Activated naive CD8-positive, alpha-beta T cell treated with anti-CD3 and anti-CD28 coated beads, Interleukin-2, amount 50 U/mL, for 24 hours (primary cell): ENCODE measurements around the gene CCDC154.
A peak's percentile ranks its signal among the peaks of the same experiment; 100 is the strongest.

Source experiments
- ATAC-seq: fragments of 150-1000 bp; cut with Tn5 transposase; one replicate; pipeline ENCODE4 v1.10.0; 2021
- DNase-seq: peaks from one replicate; pipeline ENCODE4 v3.0.0; 2021
- H3K27ac Mint-ChIP-seq: one replicate; pipeline ENCODE4 v1.8.0; 2021; ENCODE audit warnings: mild to moderate bottlenecking, mixed read lengths
- H3K27me3 Mint-ChIP-seq: one replicate; pipeline ENCODE4 v1.8.0; 2021; ENCODE audit warnings: mixed read lengths
- H3K36me3 Mint-ChIP-seq: one replicate; pipeline ENCODE4 v1.8.0; 2021; ENCODE audit warnings: low read depth, mixed read lengths
- H3K4me1 Mint-ChIP-seq: one replicate; pipeline ENCODE4 v1.8.0; 2021; ENCODE audit warnings: mixed read lengths
- H3K4me3 Mint-ChIP-seq: one replicate; pipeline ENCODE4 v1.8.0; 2021; ENCODE audit warnings: mild to moderate bottlenecking, moderate library complexity, mixed read lengths
- H3K9me3 Mint-ChIP-seq: one replicate; pipeline ENCODE4 v1.8.0; 2021; ENCODE audit warnings: mixed read lengths

CCDC154 gene, protein sequence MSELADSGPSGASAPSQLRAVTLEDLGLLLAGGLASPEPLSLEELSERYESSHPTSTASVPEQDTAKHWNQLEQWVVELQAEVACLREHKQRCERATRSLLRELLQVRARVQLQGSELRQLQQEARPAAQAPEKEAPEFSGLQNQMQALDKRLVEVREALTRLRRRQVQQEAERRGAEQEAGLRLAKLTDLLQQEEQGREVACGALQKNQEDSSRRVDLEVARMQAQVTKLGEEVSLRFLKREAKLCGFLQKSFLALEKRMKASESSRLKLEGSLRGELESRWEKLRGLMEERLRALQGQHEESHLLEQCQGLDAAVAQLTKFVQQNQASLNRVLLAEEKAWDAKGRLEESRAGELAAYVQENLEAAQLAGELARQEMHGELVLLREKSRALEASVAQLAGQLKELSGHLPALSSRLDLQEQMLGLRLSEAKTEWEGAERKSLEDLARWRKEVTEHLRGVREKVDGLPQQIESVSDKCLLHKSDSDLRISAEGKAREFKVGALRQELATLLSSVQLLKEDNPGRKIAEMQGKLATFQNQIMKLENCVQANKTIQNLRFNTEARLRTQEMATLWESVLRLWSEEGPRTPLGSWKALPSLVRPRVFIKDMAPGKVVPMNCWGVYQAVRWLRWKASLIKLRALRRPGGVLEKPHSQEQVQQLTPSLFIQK

DNA sequence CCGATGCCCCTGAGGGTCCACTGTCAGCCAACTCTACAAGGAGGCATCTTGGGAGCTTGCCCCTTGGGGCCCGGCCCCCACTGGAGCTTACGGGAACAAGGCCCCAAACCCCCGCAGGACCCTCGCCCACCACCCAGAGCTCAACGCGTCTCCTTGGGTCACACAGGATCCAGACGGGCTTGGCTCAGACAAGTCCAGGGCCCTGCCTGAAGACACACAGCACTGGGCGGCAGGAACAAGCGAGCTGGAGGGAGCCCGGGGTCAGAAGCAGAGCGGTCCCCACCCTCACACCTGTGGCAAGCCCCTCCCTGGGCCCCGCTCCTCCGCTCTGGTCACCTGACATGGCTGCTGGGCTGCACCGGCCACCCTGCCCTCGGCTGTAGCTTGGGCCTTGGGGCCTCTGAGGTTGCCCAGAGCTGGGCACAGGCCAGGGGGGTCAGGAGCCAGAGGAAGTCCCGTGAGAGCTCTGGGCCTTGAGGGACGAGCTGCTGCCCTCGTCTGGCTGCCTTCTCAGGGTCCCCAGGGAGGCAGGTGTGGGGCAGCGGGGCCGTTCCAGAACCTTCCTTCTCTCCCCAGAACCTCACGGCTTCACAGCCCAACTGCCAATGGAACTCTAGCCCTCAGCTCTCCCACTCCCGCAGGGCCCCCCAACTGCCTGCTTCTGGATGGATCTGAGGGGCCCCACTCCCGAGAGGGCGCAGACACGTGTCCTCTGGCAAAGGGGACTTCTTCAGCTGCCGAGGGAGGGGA, at the start of gene CCDC154:
CCDC154 (minus strand) TSS at position 577 of the 750 bp plus-strand sequence; CDS start at position 343, 234 bp downstream.
- Mint-ChIP-seq H3K4me3 (no peak within 1 kb of the TSS), H3K4me1 (no peaks in the 10 kb centered on the region), H3K9me3 (no peaks in the 10 kb centered on the region), H3K27ac (no peak within 1 kb of the TSS), H3K27me3 (no peaks in the 10 kb centered on the region), H3K36me3 (peaks cover 2% of the 10 kb centered on the region)
- DNase-seq (no peak), ATAC-seq (no peak)

DNA sequence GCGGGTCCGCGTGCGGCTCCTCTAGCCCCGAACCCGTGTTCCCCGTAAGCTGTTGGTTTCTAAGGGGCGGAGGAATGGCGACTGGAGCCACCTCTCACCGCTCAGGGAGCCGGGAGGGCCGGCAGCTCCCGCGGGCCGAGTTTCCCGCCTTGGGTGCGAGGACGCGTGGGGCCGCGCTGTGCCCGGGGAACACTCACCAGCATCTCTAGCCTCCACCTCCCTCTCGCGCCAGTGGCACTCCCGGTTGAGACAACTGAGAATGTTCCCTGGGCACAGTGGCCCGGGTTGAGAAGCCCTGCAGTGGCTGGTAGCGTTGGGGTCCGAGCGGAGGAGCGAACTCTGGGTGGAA, 49.4 kb upstream of the CCDC154 start:
- DNase-seq (no peak), ATAC-seq (peak; percentile 4)
- Mint-ChIP-seq H3K27me3 (no peaks in the 10 kb centered on the region), H3K9me3 (no peaks in the 10 kb centered on the region), H3K36me3 (peaks cover 14% of the 10 kb centered on the region), H3K27ac (peak overlapping the region; percentile 98), H3K4me3 (peak overlapping the region; percentile 86), H3K4me1 (peaks cover 10% of the 10 kb centered on the region)

DNA sequence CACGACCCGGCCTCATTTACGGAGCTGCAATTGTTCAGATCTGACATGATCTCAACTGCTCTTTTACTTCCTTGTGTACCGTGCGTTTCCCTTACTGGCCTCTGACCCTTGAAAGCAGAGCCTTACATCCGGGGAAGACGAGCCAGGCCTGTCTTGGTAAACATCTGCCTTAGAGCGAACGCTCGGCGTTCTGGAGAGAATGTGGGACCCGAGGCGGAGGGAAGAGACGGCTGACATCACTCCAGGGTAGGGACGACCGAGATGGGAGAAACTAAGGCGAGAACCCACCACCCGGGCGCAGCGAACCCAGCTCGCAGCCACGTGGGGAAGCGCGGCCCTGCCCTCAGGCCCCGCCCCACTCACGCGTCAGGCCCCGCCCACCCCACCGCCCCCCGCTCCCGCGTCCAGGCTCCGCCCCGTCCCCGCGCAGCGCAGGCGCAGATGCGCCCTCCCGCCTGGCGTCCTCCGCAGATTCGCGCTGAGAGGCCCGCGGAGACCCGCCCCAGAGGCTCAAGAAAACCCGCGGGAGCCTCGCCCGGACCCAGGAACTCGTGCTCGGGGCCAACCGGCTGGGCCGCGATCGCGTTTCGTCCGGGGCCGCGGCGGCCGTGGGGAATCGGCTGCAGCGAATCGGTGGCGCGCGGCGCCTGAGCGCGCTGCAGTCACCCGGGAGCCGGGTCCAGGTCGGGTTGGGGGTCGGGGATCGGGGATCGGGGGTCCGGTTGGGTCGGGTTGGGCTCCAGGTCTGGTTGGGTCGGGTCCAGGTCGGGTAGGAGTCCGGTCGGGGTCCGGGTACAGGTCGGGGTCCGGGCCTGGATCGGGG, 48.8 kb upstream of the CCDC154 start, which contains the start of gene TELO2:
TELO2 (plus strand) TSS at position 438 of the 823 bp plus-strand sequence. CDS start 922 bp downstream, outside the sequence.
- H3K27ac Mint-ChIP-seq, result peak within 1 kb of the TSS; percentile 98
- no peaks in the 10 kb centered on the region for H3K9me3 Mint-ChIP-seq
- peaks cover 9% of the 10 kb centered on the region for H3K36me3 Mint-ChIP-seq
- H3K4me1 Mint-ChIP-seq, result peaks cover 10% of the 10 kb centered on the region
- H3K27me3 Mint-ChIP-seq, result no peaks in the 10 kb centered on the region
- ATAC-seq (peak; percentile 71), DNase-seq (peak; percentile 90)
- H3K4me3 Mint-ChIP-seq, result peak within 1 kb of the TSS; percentile 86

DNA sequence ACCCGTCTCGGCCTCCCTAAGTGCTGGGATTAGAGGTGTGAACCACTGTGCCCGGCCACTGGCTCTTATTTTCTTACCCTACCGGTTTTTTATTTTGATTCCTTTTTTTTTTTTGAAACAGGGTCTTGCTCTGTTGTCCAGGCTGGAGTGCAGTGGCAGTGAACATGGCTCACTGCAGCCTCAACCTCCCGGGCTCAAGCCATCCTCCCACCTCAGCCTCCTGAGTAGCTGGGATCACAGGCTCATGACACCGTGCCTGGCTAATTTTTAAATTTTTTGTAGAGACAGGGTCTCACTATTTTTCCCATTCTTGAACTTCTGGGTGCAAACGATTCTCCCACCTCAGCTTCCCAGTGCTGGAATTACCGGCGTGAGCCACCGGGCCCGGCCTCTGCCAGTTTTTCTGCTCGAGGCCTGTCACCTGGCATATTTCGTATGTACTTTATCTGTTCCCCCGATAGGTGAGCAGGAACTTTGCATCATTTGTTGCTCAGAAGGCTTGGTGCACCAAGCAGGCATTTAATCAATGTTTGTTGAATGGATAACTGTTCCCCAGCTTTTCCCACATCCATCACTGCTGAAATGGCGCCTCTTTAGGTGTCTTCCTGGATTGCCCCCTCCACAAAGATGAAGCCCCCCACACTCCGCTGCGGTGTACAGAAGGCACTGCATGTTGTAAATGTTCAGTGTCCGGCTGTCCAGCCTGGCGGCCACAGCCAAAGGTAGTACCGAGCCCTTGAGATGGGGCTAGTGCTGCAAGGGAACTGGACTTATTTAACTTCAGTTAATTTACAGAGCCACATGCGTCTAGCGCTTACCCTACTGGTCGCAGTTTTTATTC, 47.9 kb upstream of the CCDC154 start:
- ATAC-seq (no peak), DNase-seq (peak; percentile 18)
- no peaks in the 10 kb centered on the region for H3K27me3 Mint-ChIP-seq
- H3K27ac Mint-ChIP-seq, result peak overlapping the region; percentile 98
- H3K4me1 Mint-ChIP-seq, result peaks cover 10% of the 10 kb centered on the region
- peak overlapping the region; percentile 86 for H3K4me3 Mint-ChIP-seq
- H3K36me3 Mint-ChIP-seq, result peaks cover 6% of the 10 kb centered on the region
- no peaks in the 10 kb centered on the region for H3K9me3 Mint-ChIP-seq

DNA sequence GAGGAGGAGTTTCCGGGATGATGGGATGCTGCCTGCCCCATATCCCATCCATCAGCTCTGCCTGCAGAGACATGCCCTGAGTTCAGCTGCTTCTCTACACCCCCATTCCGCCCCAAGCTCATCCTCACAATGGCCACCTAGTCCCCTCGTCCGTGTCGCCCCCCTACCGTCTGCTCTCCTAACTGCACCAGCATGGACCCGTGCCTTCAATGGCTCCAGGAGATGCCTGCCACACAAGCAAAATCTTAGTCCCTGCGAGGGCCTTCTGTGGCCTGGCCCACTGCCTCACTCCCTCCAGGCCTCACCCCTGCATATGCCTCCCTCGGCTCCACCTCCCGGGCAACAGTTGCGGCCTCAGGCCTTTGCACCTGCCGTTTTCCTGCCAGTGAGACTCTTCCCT, 47.0 kb upstream of the CCDC154 start:
- DNase-seq (no peak), ATAC-seq (no peak)
- H3K4me1 Mint-ChIP-seq, result peaks cover 10% of the 10 kb centered on the region
- H3K36me3 Mint-ChIP-seq, result peaks cover 2% of the 10 kb centered on the region
- no peak overlapping the region for H3K27ac Mint-ChIP-seq
- no peak overlapping the region for H3K4me3 Mint-ChIP-seq
- no peaks in the 10 kb centered on the region for H3K9me3 Mint-ChIP-seq
- H3K27me3 Mint-ChIP-seq, result no peaks in the 10 kb centered on the region

DNA sequence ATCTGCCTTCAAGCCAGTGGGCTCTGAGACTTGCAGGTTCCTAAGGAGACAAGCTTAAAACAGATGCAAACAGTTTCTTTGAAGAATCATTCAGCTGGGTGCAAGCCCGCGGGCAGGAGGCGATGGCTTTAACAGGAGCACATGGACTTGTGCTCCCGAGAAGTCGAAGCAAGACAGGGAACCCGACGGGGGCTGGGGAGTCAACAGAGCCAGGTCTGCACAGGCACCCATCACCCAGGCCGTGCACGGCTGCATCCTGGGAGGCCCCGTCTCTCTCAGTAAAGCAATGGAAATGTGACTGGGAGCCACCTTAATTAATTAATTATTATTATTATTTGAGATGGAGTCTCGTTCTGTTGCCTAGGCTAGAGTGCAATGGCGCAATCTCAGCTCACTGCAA, 44.7 kb upstream of the CCDC154 start:
- peaks cover 2% of the 10 kb centered on the region for H3K36me3 Mint-ChIP-seq
- no peak for ATAC-seq

DNA sequence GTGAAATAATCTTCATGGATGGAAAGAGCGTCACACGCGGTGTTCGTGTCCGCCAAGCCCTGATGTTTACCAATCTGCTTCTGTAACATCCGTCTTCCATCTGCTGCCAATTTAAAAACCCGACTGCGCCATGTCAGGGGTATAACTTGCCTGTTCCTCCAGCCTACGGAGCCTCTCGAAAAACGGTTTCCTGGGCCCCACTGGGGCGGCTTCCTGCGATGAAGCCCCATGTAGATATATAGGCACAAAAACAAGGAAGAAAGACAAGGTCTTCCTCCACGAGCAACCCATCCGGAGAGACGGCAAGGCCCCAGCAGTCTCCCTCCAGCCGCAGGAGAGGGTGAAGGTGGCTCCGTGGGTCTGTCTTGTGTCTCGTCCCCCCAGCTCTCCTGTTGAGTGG, 44.3 kb upstream of the CCDC154 start, which contains the start of gene PTX4:
PTX4 (minus strand) TSS at position 326 of the 400 bp plus-strand sequence; CDS start at position 291, 35 bp downstream.
- H3K27ac Mint-ChIP-seq, result no peak within 1 kb of the TSS
- DNase-seq (no peak), ATAC-seq (no peak)
- H3K4me1 Mint-ChIP-seq, result peaks cover 8% of the 10 kb centered on the region
- no peaks in the 10 kb centered on the region for H3K27me3 Mint-ChIP-seq
- H3K4me3 Mint-ChIP-seq, result no peak within 1 kb of the TSS
- no peaks in the 10 kb centered on the region for H3K36me3 Mint-ChIP-seq
- H3K9me3 Mint-ChIP-seq, result no peaks in the 10 kb centered on the region

More for the DNA sequence above, 44.7 kb upstream of the CCDC154 start:
- peaks cover 10% of the 10 kb centered on the region for H3K4me1 Mint-ChIP-seq
- H3K27ac Mint-ChIP-seq, result no peak overlapping the region
- H3K4me3 Mint-ChIP-seq, result no peak overlapping the region
- no peak for DNase-seq
- H3K27me3 Mint-ChIP-seq, result no peaks in the 10 kb centered on the region
- H3K9me3 Mint-ChIP-seq, result no peaks in the 10 kb centered on the region

DNA sequence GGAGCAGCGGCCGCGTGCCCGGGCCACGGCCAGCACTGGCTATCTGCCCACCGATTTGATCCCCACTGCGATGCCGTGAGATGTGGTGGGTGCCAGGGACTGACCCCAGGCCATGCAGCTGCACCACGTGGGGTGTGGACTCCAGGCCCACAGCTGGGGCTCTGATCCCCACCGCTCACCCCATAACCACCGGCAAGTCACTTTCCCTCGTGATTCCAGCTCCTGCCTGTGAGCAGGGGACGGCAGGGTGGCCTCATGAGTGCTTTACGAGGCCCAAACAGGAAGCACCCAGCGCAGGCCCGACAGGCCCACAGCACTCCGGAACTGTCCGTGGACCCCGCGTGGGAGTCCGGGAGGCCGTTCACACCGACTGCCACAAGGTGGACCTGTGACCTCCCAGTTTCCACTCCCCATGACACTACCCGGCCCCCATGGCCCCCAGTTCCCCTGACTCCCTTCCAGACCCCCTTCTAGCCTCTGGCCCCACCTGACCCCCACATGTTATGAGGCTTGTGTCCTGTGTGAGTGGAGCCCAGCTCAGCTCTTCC, 43.8 kb upstream of the CCDC154 start:
- Mint-ChIP-seq H3K27ac (no peak overlapping the region), H3K9me3 (no peaks in the 10 kb centered on the region), H3K36me3 (no peaks in the 10 kb centered on the region), H3K27me3 (no peaks in the 10 kb centered on the region), H3K4me3 (no peak overlapping the region), H3K4me1 (peaks cover 8% of the 10 kb centered on the region)
- ATAC-seq (no peak), DNase-seq (no peak)

DNA sequence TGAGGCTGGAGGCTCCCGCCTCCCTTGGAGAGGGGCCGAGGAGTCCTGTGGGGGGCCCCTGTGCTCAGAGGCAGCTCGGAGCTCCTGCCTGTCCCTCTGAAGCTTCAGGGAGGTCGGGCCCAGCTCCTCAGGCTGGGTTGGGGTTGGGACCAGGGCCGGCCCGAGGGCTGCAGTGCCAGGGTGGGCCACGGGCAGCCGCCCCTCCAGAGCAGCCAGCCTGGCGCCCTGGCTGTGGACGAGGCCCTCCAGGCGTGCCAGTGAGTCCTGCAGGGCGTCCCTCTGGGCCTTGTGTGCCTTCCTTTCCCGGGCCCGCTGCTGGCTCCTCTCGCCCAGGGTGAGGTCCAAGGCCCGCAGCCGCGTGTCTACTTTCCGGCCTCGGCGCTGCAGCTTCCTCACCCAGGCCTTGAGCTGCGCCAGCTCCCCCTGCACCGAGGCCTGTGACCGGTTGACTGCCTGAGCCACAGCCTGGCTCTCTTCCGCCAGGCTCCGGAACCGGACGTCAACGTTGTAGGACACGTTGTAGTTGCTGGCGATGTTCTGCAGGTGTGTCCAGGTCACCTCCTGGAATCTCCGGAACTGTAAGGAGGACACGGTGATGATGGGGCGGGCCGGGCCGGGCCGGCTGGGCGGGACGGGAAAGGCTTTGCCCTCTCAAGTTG, 43.2 kb upstream of the CCDC154 start:
- H3K4me1 Mint-ChIP-seq, result peaks cover 3% of the 10 kb centered on the region
- H3K27ac Mint-ChIP-seq, result no peak overlapping the region
- H3K9me3 Mint-ChIP-seq, result no peaks in the 10 kb centered on the region
- no peak overlapping the region for H3K4me3 Mint-ChIP-seq
- ATAC-seq, result no peak
- no peaks in the 10 kb centered on the region for H3K27me3 Mint-ChIP-seq
- no peaks in the 10 kb centered on the region for H3K36me3 Mint-ChIP-seq
- DNase-seq, result no peak

DNA sequence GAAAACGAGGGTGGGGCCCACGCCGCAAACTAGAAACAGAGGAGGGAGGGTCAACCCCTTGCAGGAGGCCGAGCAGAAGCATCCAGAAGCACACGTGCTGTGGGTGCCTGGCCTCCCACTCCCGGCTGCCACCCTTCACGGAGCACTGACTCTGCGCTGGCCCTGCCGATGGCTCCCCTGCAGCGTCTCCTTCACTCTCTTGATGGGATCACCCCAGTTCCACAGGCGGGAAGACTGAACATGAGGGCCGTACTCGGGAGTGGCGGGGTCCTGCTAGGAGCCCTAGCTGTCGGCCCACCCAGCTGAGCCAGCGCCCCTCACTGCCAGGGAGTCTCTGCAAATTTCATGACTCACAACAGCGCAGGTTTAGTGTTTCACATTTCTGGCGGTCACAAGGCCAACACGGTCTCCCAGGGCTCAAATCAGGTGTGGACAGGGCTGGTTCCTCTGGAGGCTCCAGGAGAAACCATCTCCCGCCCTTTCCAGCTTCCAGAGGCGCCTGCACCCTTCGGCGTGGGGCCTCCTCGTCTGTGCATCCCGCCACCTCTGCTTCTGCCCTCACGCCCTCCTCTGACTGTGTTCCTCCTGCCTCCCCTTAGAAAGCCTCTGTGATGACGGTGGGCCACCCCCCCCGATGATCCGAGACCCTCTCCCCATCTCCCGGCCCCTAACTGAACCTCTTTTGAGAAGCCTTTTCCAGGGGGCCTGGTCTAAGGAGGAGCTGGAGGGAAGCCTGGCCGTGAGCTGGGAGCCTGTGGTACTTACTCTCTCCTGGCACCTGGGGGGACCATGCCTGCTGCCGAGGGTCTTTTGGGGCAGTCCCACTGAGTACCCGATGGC, 42.4 kb upstream of the CCDC154 start:
- H3K27ac Mint-ChIP-seq, result no peak overlapping the region
- no peaks in the 10 kb centered on the region for H3K4me1 Mint-ChIP-seq
- H3K27me3 Mint-ChIP-seq, result no peaks in the 10 kb centered on the region
- ATAC-seq, result no peak
- no peak for DNase-seq
- H3K36me3 Mint-ChIP-seq, result no peaks in the 10 kb centered on the region
- no peak overlapping the region for H3K4me3 Mint-ChIP-seq
- no peaks in the 10 kb centered on the region for H3K9me3 Mint-ChIP-seq

DNA sequence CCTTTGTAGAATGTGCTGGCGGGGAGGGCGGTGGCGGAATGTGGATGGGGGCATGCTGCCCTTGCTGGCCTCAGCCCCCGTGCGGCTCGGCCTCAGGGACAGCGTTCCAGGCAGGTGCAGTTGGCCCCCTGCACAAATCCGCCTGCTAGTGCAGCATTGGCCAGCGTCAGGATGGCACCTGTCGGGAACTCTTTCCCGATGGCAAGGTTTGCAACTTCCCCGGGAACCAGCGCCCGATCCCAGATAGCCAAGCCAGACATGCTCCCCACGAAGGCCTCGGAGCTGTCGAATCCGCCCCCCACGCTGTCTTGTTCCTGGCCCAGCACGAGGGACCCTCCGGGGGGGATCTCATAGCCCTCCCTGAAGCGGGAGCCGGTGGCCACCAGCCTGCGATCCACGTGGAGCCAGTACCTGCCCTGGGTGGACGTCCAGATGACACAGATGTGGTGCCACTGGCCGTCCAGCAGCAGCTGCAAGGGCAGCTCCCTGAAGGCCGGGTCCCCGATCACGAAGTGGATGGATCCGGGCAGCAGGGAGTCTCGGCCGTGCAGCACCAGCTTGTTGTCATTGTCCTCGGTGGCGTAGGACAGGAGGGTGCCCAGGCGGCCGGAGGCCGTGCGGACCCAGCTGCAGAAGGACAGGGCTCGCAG, 41.6 kb upstream of the CCDC154 start:
- no peaks in the 10 kb centered on the region for H3K9me3 Mint-ChIP-seq
- H3K36me3 Mint-ChIP-seq, result no peaks in the 10 kb centered on the region
- ATAC-seq (no peak), DNase-seq (no peak)
- H3K4me3 Mint-ChIP-seq, result no peak overlapping the region
- no peaks in the 10 kb centered on the region for H3K27me3 Mint-ChIP-seq
- peaks cover 2% of the 10 kb centered on the region for H3K4me1 Mint-ChIP-seq
- no peak overlapping the region for H3K27ac Mint-ChIP-seq
